Measurements from ENCODE around the gene TRERF1. TPM values are rescaled to one million over a fixed set of nuclear protein-coding genes. Genes with fewer than 3 reads are reported as not detected.

Gene TRERF1
- total and polyA plus RNA-seq, 2 of the 8 experiments (the other 6 are each of a cell fraction or from before 2014, with no cell fraction given): 10.8 to 21.5 TPM

DNA sequence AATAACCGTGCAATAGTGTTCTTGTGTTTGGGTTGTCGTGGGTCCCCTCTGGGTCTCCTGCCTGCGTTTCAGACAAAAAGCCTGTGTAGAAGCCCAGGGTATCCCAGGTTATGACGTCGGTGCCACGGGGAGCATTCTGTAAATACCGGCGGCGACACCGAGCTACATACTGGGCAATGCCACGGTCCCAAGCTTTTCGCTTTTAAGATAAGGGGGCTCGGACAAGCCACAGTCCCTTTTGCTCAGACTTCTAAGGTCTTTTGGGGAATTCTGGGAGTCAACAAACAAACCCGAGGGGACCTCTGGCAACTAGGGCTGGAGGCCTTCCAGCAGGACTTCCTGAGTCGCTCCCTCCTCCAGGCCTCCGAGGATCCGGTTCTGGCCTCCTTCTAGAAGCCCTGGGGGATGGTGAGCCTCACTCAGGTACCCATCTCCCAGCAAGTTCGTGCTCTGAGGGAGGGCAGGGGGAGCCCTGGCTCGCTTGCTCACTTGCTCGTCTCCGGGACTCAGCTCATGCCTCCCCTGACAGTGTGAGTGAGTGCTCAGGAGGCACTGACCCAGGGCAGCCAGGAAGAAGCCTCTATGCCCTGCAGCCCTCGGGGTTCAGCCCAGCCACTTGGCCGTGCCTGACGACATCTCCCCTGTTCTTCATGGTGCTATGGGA is 171.6 kb downstream of the TRERF1 start (continued):
- TF ChIP-seq, protein P1, sequence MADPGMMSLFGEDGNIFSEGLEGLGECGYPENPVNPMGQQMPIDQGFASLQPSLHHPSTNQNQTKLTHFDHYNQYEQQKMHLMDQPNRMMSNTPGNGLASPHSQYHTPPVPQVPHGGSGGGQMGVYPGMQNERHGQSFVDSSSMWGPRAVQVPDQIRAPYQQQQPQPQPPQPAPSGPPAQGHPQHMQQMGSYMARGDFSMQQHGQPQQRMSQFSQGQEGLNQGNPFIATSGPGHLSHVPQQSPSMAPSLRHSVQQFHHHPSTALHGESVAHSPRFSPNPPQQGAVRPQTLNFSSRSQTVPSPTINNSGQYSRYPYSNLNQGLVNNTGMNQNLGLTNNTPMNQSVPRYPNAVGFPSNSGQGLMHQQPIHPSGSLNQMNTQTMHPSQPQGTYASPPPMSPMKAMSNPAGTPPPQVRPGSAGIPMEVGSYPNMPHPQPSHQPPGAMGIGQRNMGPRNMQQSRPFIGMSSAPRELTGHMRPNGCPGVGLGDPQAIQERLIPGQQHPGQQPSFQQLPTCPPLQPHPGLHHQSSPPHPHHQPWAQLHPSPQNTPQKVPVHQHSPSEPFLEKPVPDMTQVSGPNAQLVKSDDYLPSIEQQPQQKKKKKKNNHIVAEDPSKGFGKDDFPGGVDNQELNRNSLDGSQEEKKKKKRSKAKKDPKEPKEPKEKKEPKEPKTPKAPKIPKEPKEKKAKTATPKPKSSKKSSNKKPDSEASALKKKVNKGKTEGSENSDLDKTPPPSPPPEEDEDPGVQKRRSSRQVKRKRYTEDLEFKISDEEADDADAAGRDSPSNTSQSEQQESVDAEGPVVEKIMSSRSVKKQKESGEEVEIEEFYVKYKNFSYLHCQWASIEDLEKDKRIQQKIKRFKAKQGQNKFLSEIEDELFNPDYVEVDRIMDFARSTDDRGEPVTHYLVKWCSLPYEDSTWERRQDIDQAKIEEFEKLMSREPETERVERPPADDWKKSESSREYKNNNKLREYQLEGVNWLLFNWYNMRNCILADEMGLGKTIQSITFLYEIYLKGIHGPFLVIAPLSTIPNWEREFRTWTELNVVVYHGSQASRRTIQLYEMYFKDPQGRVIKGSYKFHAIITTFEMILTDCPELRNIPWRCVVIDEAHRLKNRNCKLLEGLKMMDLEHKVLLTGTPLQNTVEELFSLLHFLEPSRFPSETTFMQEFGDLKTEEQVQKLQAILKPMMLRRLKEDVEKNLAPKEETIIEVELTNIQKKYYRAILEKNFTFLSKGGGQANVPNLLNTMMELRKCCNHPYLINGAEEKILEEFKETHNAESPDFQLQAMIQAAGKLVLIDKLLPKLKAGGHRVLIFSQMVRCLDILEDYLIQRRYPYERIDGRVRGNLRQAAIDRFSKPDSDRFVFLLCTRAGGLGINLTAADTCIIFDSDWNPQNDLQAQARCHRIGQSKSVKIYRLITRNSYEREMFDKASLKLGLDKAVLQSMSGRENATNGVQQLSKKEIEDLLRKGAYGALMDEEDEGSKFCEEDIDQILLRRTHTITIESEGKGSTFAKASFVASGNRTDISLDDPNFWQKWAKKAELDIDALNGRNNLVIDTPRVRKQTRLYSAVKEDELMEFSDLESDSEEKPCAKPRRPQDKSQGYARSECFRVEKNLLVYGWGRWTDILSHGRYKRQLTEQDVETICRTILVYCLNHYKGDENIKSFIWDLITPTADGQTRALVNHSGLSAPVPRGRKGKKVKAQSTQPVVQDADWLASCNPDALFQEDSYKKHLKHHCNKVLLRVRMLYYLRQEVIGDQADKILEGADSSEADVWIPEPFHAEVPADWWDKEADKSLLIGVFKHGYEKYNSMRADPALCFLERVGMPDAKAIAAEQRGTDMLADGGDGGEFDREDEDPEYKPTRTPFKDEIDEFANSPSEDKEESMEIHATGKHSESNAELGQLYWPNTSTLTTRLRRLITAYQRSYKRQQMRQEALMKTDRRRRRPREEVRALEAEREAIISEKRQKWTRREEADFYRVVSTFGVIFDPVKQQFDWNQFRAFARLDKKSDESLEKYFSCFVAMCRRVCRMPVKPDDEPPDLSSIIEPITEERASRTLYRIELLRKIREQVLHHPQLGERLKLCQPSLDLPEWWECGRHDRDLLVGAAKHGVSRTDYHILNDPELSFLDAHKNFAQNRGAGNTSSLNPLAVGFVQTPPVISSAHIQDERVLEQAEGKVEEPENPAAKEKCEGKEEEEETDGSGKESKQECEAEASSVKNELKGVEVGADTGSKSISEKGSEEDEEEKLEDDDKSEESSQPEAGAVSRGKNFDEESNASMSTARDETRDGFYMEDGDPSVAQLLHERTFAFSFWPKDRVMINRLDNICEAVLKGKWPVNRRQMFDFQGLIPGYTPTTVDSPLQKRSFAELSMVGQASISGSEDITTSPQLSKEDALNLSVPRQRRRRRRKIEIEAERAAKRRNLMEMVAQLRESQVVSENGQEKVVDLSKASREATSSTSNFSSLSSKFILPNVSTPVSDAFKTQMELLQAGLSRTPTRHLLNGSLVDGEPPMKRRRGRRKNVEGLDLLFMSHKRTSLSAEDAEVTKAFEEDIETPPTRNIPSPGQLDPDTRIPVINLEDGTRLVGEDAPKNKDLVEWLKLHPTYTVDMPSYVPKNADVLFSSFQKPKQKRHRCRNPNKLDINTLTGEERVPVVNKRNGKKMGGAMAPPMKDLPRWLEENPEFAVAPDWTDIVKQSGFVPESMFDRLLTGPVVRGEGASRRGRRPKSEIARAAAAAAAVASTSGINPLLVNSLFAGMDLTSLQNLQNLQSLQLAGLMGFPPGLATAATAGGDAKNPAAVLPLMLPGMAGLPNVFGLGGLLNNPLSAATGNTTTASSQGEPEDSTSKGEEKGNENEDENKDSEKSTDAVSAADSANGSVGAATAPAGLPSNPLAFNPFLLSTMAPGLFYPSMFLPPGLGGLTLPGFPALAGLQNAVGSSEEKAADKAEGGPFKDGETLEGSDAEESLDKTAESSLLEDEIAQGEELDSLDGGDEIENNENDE (IDR thresholded peaks at IDR 0.05; ENCODE audit: insufficient replicate concordance, low read length): no peak
- TF ChIP-seq JUN (IDR thresholded peaks at IDR 0.05; ENCODE audit: low read depth, low read length) (no peak), CTBP2 (IDR thresholded peaks at IDR 0.05; ENCODE audit: borderline replicate concordance, insufficient read depth, insufficient read length, low read length) (no peak), ATF3 (IDR thresholded peaks at IDR 0.05; ENCODE audit: insufficient read depth, low read depth, low read length) (no peak), RAD21 (IDR thresholded peaks at IDR 0.05 in 1 of 2, conservative IDR thresholded peaks at IDR 0.05 in 1 of 2; ENCODE audit: low read depth in 2 of 2, low read length in 2 of 2) (no peak), TCF12 (IDR thresholded peaks at IDR 0.05; ENCODE audit: low read depth, low read length) (no peak), POU5F1 (IDR thresholded peaks at IDR 0.05; ENCODE audit: low read depth, low read length) (no peak), GABPA (IDR thresholded peaks at IDR 0.05; ENCODE audit: borderline replicate concordance, insufficient read depth, low read length) (no peak), KDM4A (IDR thresholded peaks at IDR 0.05; ENCODE audit: low read depth, low read length, severe bottlenecking) (no peak), SP4 (IDR thresholded peaks at IDR 0.05; ENCODE audit: low read length) (no peak)

All from H1 (cell line).